GM12865 (cell line): ENCODE results near the gene TNS3.

Experiments
- DNase-seq: peaks from one replicate; pipeline ENCODE4 v3.0.0; 2010; ENCODE audit warnings: low read depth
- H3K4me3 ChIP-seq: 2 replicates; pipeline ENCODE4 v1.5.1; 2011; ENCODE audit warnings: mild to moderate bottlenecking, low read depth, low read length, control low read depth
- TF ChIP-seq, protein P1 (sequence below): IDR thresholded peaks from 2 replicates; pipeline ENCODE4 v1.5.1; 2011; ENCODE audit warnings: low read length, control low read depth, low read depth, inconsistent platforms; ENCODE audit not compliant: insufficient read depth; ENCODE audit errors: missing control alignments

TNS3 gene

DNA sequence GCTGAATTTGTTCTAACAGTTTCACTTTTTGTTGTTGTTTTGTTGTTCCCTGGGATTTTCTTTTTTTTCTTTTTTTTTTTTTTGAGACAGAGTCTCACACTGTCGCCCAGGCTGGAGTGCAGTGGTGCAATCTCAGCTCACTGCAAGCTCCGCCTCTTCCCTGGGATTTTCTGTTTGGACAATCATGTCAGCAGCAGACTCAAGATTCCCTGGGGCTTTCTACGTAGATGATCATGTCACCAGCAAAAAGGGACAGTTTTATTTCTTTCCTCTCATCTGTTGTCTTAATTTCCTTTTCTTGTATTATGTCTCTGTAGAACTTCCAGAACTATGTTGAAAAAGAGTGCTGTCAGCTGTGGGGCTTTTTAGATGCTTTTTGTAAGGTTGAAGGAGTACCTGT, 241.4 kb downstream of the TNS3 start:
- TF ChIP-seq, protein P1, sequence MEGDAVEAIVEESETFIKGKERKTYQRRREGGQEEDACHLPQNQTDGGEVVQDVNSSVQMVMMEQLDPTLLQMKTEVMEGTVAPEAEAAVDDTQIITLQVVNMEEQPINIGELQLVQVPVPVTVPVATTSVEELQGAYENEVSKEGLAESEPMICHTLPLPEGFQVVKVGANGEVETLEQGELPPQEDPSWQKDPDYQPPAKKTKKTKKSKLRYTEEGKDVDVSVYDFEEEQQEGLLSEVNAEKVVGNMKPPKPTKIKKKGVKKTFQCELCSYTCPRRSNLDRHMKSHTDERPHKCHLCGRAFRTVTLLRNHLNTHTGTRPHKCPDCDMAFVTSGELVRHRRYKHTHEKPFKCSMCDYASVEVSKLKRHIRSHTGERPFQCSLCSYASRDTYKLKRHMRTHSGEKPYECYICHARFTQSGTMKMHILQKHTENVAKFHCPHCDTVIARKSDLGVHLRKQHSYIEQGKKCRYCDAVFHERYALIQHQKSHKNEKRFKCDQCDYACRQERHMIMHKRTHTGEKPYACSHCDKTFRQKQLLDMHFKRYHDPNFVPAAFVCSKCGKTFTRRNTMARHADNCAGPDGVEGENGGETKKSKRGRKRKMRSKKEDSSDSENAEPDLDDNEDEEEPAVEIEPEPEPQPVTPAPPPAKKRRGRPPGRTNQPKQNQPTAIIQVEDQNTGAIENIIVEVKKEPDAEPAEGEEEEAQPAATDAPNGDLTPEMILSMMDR, result no peak
- H3K4me3 ChIP-seq, result no peak overlapping the region
- DNase-seq, result no peak

DNA sequence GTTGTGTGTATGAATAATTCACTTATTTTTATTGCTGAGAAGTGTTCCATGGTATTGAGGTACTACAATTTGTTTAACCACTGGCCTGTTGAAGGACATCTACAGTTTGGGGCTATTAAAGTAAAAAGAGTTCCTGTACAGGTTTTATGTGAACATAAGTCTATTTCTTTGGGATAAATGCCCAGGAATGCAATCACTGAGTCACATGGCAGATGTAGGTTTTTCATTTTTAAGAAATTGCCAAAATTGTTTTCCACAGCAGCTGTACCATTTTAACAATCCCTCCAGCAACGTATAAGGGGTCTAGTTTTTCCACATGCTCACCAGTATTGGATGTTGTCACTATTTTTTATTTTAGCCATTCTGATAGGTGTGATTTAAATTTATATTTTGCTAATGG, 243.9 kb downstream of the TNS3 start:
- TF ChIP-seq, protein P1, result no peak
- DNase-seq, result no peak
- H3K4me3 ChIP-seq, result no peak overlapping the region

DNA sequence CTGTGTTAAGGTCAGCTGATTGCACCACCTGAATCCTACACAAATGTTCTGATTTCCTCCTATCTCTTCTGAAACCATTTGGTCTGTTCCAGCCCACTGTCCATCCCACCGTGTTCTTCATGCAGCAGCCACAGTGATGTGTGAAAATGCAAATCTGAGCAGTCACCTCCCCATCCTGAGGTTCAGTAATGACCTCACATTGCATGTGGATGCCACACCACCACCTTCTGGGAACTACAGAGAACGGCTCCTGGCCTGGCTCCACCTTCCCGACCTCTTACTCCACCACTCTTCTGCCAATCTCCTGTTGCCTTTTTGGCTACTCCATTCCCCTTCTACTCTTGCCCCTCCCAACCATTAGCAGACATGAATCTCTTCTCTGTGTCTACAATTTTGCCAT, 244.4 kb downstream of the TNS3 start:
- DNase-seq, result peak; percentile 53
- H3K4me3 ChIP-seq, result no peak overlapping the region
- TF ChIP-seq, protein P1, result no peak

DNA sequence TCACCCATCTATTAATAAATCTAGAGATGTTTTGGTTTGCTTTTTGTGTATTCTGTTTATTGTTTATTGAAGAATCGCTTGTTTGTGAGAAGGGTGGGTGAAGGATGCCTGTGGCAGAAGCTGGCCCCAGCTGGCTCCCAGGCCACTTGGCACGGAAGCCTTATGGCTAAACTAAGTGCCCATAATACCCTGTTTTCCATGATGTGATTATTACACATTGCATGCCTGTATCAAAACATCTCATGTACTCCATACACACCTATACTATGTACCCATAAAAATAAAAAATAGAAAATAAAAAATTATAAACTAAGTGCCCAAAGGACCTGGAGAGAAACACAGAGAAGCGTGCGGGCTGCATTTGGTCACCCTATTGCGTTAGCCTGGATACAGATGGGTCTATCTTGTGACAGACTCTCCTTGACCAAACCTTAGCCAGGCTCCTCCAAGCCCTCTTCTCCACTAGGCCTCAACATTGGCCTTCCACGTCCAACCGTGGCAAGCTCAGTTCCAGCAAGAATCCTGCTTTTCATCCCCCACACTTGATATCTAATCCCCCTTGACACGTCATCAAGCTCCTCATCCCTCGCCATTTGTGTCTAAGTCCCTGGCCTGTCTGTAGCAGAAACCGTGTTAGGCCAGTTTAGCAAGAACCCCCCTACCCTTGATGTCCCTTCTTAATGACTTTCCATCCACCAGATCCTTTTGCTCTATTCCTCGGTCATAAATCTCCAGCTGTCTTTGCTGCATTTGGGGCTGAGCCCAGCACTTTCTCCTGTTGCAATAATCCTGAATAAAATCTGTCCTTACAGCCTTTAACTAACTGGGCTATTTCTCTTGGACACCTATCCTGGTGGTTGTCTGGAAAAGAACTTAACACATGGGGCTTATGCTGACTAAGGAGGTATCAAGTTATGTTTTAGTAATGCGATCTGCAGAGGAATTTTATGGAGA, 245.2 kb downstream of the TNS3 start:
- TF ChIP-seq, protein P1, result no peak
- no peak for DNase-seq

DNA sequence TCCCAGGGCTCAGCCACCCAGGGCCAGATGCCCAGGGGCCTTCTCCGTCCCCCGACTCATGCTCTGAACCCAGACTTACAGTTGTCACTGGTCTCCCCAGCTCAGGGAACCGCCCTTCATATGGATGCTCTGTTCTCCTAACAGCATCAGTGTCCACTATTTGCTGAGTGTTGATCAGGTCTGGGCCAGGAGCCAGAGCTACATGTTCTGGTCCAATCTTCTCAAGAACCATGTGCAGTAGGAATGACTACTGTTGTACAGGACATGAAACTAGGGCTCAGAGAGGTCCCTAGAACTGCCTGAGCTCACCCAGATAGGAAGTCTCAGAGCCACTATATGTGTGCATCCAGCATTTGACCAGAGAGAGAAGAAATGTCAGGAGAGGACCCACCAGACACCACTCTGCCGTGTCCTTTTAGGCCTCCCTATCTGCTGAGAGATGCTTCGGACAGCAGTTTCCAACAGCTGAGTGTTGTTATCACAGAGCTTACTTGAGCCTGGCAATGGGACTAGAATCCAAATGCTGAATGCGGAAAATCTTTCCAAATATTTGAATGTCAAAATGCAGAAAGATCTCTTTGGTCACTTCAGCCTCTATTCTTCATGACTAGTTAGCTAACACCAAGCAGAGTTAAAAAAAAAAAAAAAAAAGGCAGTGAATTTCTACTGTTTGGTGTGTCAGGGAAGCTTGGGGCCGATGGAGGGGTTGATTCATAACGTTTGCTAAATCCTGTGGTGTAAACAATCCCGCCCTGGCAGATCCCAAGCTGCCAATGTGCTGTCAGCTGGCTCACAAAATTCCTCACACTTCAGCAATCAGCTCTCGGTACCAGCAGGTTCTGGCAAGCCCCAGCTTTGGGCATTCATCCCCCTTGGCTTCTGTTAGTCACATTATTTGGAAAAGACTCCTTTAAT, 246.1 kb downstream of the TNS3 start:
- DNase-seq, result no peak
- TF ChIP-seq, protein P1, result no peak
- no peak overlapping the region for H3K4me3 ChIP-seq

More for the DNA sequence above, 245.2 kb downstream of the TNS3 start:
- no peak overlapping the region for H3K4me3 ChIP-seq

DNA sequence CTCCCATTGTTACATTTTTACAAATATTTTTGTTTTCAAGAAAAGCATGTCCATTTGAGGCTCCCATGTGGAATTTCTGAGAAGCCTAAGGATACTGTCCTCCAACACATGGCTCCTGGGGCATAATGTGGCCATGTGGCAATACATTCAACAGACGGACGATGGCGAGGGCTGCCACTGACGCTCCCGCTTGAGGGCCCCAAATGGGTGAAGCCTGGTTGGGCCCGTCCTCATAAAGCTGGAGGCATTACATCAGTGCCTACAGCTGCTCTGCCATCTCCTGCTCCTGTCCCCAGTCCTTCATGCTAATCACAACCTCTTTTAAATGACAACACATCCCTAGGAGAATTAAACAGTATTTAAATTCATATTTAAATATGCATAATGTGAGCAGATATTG, 246.8 kb downstream of the TNS3 start:
- H3K4me3 ChIP-seq, result no peak overlapping the region
- DNase-seq, result no peak
- TF ChIP-seq, protein P1, result no peak
